NCI-H1092 (cell line): ENCODE results near the gene USP32.
A peak's percentile ranks its signal among the peaks of the same experiment; 100 is the strongest.
"Not testable (repeated sequence)": the region's sequence is repeated elsewhere in the genome, so short reads cannot be mapped to it uniquely, and the experiment has no call there.

ENCODE experiments used
- DNase-seq: peaks from one replicate; lab custom pipeline; 2025; lab: John Stamatoyannopoulos, UW

Gene USP32

DNA sequence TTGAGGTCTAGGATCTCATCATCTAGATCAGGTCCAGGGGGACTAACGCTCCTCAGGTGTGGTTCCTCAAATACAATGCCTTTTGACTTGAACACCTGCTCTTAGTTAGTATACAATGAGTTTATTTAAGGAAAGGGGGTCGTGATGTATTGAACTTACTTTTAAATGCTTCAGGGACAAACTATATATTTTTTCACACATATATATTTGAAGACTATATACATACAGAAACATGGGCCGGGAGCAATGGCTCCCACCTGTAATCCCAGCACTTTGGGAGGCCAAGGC, 11.5 kb upstream of the USP32 start:
- DNase-seq: no peak

- no peak for DNase-seq
Observed at GRCh38 chr17:60401819-60402218, 9.9 kb upstream of the USP32 start.

DNA sequence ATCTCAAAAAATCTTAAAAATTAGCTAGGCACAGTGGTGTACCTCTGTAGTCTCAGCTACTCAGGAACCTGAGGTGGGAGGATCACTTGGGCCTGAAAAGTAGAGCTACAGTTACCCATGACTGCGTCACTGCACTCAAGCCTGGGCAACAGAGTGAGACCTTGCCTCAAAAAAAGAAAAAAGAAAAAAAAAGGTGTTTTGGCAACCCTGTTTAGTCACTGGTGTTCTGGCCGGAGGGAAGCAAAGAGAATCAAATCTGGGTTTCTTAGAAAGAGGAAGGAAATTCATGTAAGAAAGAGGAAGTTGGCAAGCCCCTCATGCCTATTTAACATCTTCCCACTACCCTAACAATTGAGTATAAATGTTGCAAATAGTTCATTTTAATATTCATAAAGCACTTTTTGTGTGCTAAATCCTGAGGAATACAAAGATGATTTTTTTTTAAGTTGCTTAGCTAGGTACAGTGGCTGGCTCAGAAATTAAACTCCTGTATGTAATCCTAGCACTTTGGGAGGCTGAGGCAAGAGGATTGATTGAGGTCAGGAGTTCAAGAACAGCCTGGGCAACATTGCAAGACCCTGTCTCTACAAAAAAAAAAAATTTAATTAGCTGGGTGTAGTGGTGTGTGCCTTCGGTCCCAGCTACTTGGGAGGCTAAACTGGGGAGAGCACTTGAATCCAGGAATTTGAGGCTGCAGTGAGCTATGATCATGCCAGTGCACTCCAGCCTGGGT, 6.5 kb upstream of the USP32 start:
- DNase-seq: no peak

DNA sequence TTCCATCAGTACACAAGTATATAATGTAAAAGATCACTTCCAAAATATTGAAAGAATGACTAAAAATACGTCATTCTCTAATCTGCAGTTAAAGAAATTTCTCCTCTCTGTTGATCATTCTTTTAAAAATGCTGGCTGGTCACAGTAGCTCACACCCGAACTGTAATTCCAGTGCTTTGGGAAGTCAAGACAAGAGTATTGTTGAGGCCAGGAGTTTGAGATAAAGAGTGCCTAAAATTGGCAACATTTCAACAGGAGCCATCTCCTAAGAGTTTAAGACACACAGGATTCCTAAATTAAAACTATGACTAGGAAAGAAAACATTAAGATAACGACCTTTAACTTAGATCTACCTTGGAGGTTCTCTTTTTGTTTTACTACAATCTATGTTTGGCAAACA, 4.5 kb upstream of the USP32 start:
- no peak for DNase-seq

DNA sequence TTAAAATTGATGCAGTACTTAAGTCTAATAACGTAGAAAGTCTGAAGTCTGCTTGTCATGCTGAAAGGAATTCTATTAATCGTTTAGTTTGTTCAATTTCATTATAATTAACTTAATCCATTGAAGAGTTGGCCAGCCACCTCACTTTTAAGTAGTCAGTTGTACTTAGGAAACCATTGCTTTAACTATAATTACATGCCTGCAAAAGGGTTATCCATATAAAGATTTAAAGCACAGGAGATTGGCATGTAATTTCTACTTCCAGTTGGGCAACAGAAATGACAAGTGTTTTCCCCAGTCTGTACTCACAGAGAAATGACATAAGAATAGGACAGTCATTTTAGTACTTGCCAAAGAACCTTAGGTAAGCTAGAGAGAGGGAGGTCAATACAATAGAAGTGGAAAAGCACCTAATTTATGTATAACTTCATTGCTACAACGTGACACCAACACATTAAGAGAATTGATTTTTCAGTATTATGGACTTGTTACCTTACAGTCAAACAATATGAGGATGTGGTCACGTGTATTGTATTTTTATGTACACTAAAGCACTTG, 3.7 kb upstream of the USP32 start:
- DNase-seq: no peak

GRCh38 chr17:60393840-60394723, 2.1 kb upstream of the USP32 start:
- DNase-seq: no peak

- peak; percentile 45 for DNase-seq
Observed at GRCh38 chr17:60392845-60393702, 1.1 kb upstream of the USP32 start.

DNA sequence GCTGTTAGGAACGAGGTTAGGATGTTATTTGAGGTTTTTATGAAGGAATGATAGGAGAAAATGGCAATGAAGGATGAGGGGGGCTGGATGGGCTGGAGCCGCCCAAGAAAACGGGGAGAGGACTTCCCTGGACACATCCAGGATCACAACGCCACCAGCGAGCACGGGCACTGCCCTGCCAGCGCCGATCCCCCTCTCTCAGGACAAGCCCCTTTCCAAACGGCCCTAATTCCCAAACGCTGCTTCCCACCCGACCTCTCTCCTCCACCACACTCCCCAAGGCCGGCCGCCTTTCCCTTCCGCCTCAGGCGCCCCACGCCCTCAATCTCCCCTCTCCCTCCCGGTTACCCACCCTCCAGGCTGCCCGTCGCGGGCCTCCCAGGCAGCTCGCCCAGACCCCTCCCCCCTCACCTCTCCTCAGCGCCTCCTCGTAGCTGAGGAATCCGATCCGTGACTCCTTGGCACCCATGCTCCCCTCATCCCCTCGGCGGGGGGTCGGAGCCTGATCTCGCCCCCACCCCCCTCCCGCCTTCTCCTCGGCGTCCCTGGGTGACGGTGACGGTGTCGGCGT, 377 bp downstream of the USP32 start:
- DNase-seq: no peak

- DNase-seq: no peak
Observed at GRCh38 chr17:60390925-60391470, 935 bp downstream of the USP32 start.

DNA sequence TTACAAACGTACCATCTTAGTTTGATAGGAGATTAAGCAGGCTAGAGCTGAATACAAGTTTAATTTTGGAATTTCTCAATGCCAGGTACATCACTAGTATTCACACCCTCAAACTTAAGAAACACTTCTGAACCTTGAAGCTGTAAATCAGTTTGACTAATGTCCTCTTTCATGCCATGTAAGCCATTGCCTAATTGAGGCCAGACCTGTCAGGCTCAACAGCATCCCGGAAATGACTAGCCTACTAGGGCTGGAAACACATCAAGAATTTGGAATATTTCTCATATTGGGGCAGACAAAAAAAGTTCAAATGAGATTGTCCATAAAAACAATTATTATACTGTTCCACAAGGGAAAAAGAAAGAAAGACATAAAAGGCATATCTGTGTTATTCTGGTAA, 1.7 kb downstream of the USP32 start:
- DNase-seq: no peak

DNA sequence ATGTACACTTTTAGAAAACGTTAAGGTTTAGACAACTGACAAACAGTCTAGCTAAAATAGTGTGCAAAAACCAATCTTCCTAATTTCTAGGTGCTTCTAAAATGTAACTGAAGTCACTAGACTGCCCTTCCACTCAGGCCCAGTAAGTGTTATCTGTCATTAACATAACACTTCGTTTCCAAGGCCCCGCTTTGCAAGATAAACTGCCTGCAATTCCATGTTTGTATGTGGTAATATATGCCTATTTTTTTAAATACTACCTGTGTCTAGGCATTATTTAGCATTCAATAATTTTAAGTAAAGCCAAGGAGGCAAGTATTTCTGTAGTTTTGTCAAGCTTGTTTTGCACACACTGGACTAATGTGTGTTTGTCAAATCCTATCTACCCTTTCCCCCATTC, 3.2 kb downstream of the USP32 start:
- no peak for DNase-seq

- no peak for DNase-seq
Observed at GRCh38 chr17:60387666-60388065, 4.3 kb downstream of the USP32 start.

DNA sequence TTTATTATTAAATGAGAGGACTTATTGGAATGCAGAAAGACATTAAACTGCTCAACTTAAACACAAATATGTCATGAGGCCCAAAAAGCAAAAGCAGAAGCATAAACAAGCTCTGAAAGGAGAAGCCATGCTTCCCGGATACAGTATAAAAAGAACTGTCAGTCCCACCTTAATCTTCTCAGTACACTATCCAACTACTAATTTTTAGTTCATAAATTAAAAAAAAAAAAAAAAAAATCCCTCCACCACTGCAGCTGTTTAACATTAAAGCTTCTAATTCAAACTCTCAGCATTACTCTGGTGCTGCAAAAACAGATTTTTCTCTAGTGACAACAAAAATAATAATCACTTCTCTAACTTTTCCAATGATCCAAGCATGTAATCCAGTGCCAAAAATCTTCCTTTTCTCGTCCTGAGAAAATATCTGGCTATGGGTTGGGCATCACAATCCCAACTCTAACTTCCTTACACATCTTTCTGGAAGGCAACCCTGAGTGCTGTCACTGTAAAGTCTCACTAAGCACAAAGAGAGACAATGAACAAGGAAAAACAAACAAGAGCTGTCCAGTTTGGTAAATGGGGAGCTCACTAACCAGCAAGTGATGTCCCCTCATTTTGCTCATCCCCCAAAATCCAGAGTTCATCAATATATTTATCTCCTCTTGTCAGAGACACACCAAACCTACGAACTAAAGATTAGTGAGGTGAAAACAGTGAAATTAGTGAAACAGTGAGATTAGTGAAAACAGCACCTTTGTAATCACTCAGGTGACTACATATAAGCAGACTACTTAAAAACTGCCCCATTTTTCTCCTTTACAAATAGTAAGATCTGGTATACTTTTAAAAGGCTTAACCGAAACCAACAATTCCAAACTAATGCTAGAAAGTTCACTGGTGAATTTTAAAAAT, 5.5 kb downstream of the USP32 start:
- no peak for DNase-seq

DNA sequence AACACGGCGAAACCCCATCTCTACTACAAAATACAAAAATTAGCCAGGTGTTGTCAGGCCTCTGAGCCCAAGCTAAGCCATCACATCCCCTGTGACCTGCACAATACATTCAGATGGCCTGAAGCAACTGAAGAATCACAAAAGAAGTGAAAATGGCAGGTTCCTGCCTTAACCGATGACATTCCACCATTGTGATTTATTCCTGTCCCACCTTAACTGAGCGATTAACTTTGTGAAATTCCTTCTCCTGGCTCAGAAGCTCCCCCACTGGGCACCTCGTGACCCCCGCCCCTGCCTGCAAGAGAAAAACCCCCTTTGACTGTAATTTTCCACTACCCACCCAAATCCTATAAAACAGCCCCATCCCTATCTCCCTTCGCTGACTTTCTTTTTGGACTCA, 7.0 kb downstream of the USP32 start:
- not testable (repeated sequence) for DNase-seq

- DNase-seq: peak; percentile 21
Observed at GRCh38 chr17:60383379-60383778, 8.6 kb downstream of the USP32 start.

- DNase-seq: no peak
Observed at GRCh38 chr17:60381958-60382357, 10.0 kb downstream of the USP32 start.

GRCh38 chr17:60379461-60379860, 12.5 kb downstream of the USP32 start:
- not testable (repeated sequence) for DNase-seq

DNA sequence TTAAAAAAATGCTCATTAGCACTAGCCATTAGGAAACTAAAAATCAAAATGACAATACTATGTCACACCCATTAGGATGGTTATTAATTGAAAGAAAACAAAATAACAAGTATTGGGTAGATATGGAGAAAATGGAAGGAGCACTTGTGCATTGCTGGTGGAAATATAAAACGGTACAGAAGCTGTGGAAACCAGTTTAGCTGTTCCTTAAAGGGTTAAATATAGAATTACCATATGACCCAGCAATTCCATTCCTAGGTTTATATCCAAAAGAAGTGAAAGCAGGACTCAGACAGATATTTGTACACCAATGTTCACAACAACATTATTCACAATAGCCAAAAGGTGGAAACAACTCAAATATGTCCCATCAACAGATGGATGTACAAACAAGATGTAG, 13.7 kb downstream of the USP32 start:
- DNase-seq: not testable (repeated sequence)

DNA sequence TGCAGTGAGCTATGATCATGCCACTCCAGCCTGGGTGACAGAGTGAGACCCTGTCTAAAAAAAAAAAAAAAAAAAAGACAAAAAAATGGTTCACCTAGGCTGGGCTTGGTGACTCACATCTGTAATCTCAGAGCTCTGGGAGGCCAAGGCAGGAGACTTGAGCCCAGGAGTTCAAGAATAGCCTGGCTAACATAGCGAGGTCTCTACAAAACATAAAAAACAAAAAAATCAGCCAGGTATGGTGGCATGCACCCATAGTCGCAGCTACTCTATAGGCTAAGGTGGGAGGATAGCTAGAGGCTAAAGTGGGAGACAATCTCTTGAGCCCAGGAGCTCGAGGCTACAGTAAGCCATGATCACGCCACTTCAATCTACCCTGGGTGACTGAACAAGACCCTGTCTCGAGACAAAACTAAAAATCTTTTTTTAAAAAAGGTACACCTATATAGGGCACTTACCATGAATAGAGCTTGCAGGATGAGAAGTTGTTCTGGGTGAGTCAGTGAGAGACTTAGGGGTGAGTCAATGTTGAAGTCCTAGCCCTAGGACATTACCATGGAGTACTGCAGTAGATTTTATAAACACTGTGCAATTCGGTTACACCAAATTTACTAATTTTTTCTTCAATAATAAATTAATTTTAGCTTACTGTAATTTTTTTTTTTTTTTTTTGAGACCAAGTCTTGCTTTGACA, 19.0 kb downstream of the USP32 start:
- DNase-seq: no peak
